DMS153 (cell line): Measurements from ENCODE around the gene PLCH2.

Source experiments
- DNase-seq: peaks from one replicate; lab custom pipeline; 2025; lab: John Stamatoyannopoulos, UW

Gene PLCH2

GRCh38 chr1:2477791-2478499, 1.9 kb downstream of the PLCH2 start:
- no peak for DNase-seq

- no peak for DNase-seq
Observed at GRCh38 chr1:2479186-2479585, 3.1 kb downstream of the PLCH2 start.

- DNase-seq: no peak
Observed at GRCh38 chr1:2479618-2480017, 3.5 kb downstream of the PLCH2 start.

- DNase-seq: no peak
Observed at GRCh38 chr1:2480236-2480985, 4.3 kb downstream of the PLCH2 start.

- no peak for DNase-seq
Observed at GRCh38 chr1:2480986-2481364, 4.9 kb downstream of the PLCH2 start.

GRCh38 chr1:2481885-2482284, 5.8 kb downstream of the PLCH2 start:
- no peak for DNase-seq

GRCh38 chr1:2482588-2482987, 6.5 kb downstream of the PLCH2 start:
- DNase-seq: no peak

- no peak for DNase-seq
Observed at GRCh38 chr1:2483026-2483425, 6.9 kb downstream of the PLCH2 start.

GRCh38 chr1:2483970-2484369, 7.9 kb downstream of the PLCH2 start:
- DNase-seq: no peak

GRCh38 chr1:2486041-2486440, 10.0 kb downstream of the PLCH2 start:
- no peak for DNase-seq

GRCh38 chr1:2486558-2486957, 10.5 kb downstream of the PLCH2 start:
- no peak for DNase-seq

- DNase-seq: no peak
Observed at GRCh38 chr1:2488688-2489087, 12.6 kb downstream of the PLCH2 start.

GRCh38 chr1:2489615-2490014, 13.5 kb downstream of the PLCH2 start:
- DNase-seq: no peak

GRCh38 chr1:2492091-2492490, 16.0 kb downstream of the PLCH2 start:
- no peak for DNase-seq

- no peak for DNase-seq
Observed at GRCh38 chr1:2493218-2493617, 17.1 kb downstream of the PLCH2 start.

GRCh38 chr1:2493691-2494322, 17.7 kb downstream of the PLCH2 start:
- no peak for DNase-seq

- no peak for DNase-seq
Observed at GRCh38 chr1:2494323-2494693, 18.2 kb downstream of the PLCH2 start.

- no peak for DNase-seq
Observed at GRCh38 chr1:2495026-2495425, 18.9 kb downstream of the PLCH2 start.

- DNase-seq: no peak
Observed at GRCh38 chr1:2495546-2495945, 19.5 kb downstream of the PLCH2 start.

- DNase-seq: no peak
Observed at GRCh38 chr1:2496087-2496622, 20.1 kb downstream of the PLCH2 start.

GRCh38 chr1:2496746-2497145, 20.7 kb downstream of the PLCH2 start:
- DNase-seq: no peak

GRCh38 chr1:2497891-2498290, 21.8 kb downstream of the PLCH2 start:
- DNase-seq: no peak

- DNase-seq: no peak
Observed at GRCh38 chr1:2498648-2499047, 22.6 kb downstream of the PLCH2 start.
